T-helper 17 cell (primary cell): ENCODE results near the gene TOX2. TPM values are rescaled to one million over a fixed set of nuclear protein-coding genes. Genes with fewer than 3 reads are reported as not detected.
A peak's percentile ranks its signal among the peaks of the same experiment; 100 is the strongest.

Experiments used
- ATAC-seq: fragments of 150-1000 bp; cut with Tn5 transposase; 2 replicates; pipeline ENCODE4 v1.10.0; 2021; ENCODE audit warnings: mild to moderate bottlenecking, moderate library complexity
- DNase-seq, 3 donors: peaks; one replicate each; pipeline versions ENCODE4 v3.0.0 to v3.0.0-alpha.2; 2020 to 2021
- H3K9me3 ChIP-seq: one replicate; pipeline ENCODE4 v1.7.0; 2013; ENCODE audit warnings: low read length, mild to moderate bottlenecking; ENCODE audit not compliant: control insufficient read depth, poor library complexity, severe bottlenecking
- H3K27ac Mint-ChIP-seq: one replicate; pipeline ENCODE4 v1.8.0; 2022; ENCODE audit warnings: mild to moderate bottlenecking, moderate library complexity, mixed read lengths
- H3K27me3 Mint-ChIP-seq: one replicate; pipeline ENCODE4 v1.8.0; 2022; ENCODE audit warnings: mixed read lengths
- H3K36me3 Mint-ChIP-seq: one replicate; pipeline ENCODE4 v1.8.0; 2022; ENCODE audit warnings: low read depth, mixed read lengths
- H3K4me1 Mint-ChIP-seq: one replicate; pipeline ENCODE4 v1.8.0; 2022; ENCODE audit warnings: mild to moderate bottlenecking, mixed read lengths
- H3K4me3 Mint-ChIP-seq: one replicate; pipeline ENCODE4 v1.8.0; 2022; ENCODE audit warnings: mild to moderate bottlenecking, moderate library complexity, mixed read lengths
- total RNA-seq, 4 donors: library from RNA in 2 of 4; stranded (reverse) in 2 of 4; gene quantifications; one replicate each; pipeline ENCODE4 v1.2.3 and lab custom pipeline; 2022 to 2026

TOX2 gene
- total RNA-seq, 2 donors from 2014 or later = 1.7 to 2.2 TPM

- peaks cover 4% of the 10 kb centered on the region for H3K4me1 Mint-ChIP-seq
- H3K27ac Mint-ChIP-seq = no peak overlapping the region
- DNase-seq (no peak), ATAC-seq (no peak)
- H3K4me3 Mint-ChIP-seq = no peak overlapping the region
- H3K36me3 Mint-ChIP-seq = peaks cover 2% of the 10 kb centered on the region
- peaks cover 17% of the 10 kb centered on the region for H3K27me3 Mint-ChIP-seq
- no peaks in the 10 kb centered on the region for H3K9me3 ChIP-seq
Measured at GRCh38 chr20:44087051-44087856, 172.6 kb downstream of the TOX2 start.

GRCh38 chr20:44087857-44088120 lies 173.1 kb downstream of the TOX2 start:
- Mint-ChIP-seq H3K27me3 (peaks cover 22% of the 10 kb centered on the region), H3K27ac (no peak overlapping the region), H3K4me3 (no peak overlapping the region), H3K36me3 (peaks cover 2% of the 10 kb centered on the region), H3K4me1 (peaks cover 4% of the 10 kb centered on the region)
- no peak for ATAC-seq
- no peaks in the 10 kb centered on the region for H3K9me3 ChIP-seq
- DNase-seq = no peak

GRCh38 chr20:44089987-44090674 lies 175.5 kb downstream of the TOX2 start:
- Mint-ChIP-seq H3K27ac (no peak overlapping the region), H3K4me3 (no peak overlapping the region), H3K4me1 (peaks cover 6% of the 10 kb centered on the region), H3K27me3 (peaks cover 43% of the 10 kb centered on the region), H3K36me3 (peaks cover 2% of the 10 kb centered on the region)
- ATAC-seq (no peak), DNase-seq (no peak)
- no peaks in the 10 kb centered on the region for H3K9me3 ChIP-seq

GRCh38 chr20:44091026-44091425 lies 176.4 kb downstream of the TOX2 start:
- Mint-ChIP-seq H3K27ac (no peak overlapping the region), H3K36me3 (peaks cover 2% of the 10 kb centered on the region), H3K4me1 (peaks cover 6% of the 10 kb centered on the region), H3K27me3 (peaks cover 47% of the 10 kb centered on the region), H3K4me3 (no peak overlapping the region)
- ATAC-seq = no peak
- H3K9me3 ChIP-seq = no peaks in the 10 kb centered on the region
- DNase-seq = no peak

GRCh38 chr20:44092551-44093248 lies 178.0 kb downstream of the TOX2 start:
- peaks cover 50% of the 10 kb centered on the region for H3K27me3 Mint-ChIP-seq
- peaks cover 2% of the 10 kb centered on the region for H3K36me3 Mint-ChIP-seq
- H3K27ac Mint-ChIP-seq = no peak overlapping the region
- DNase-seq (no peak), ATAC-seq (peak; percentile 25)
- H3K4me1 Mint-ChIP-seq = peaks cover 6% of the 10 kb centered on the region
- H3K9me3 ChIP-seq = no peaks in the 10 kb centered on the region
- no peak overlapping the region for H3K4me3 Mint-ChIP-seq

- no peaks in the 10 kb centered on the region for H3K9me3 ChIP-seq
- H3K27ac Mint-ChIP-seq = no peak overlapping the region
- DNase-seq = no peak
- peaks cover 6% of the 10 kb centered on the region for H3K4me1 Mint-ChIP-seq
- no peak for ATAC-seq
- H3K4me3 Mint-ChIP-seq = no peak overlapping the region
- peaks cover 2% of the 10 kb centered on the region for H3K36me3 Mint-ChIP-seq
- peaks cover 55% of the 10 kb centered on the region for H3K27me3 Mint-ChIP-seq
Measured at GRCh38 chr20:44093249-44093582, 178.6 kb downstream of the TOX2 start.

- Mint-ChIP-seq H3K27me3 (peaks cover 77% of the 10 kb centered on the region), H3K4me1 (peaks cover 6% of the 10 kb centered on the region), H3K27ac (no peak overlapping the region), H3K4me3 (no peak overlapping the region), H3K36me3 (peaks cover 4% of the 10 kb centered on the region)
- DNase-seq (no peak), ATAC-seq (no peak)
- no peaks in the 10 kb centered on the region for H3K9me3 ChIP-seq
Measured at GRCh38 chr20:44095831-44096230, 181.2 kb downstream of the TOX2 start.

- H3K9me3 ChIP-seq = no peaks in the 10 kb centered on the region
- no peak for ATAC-seq
- H3K27me3 Mint-ChIP-seq = peaks cover 68% of the 10 kb centered on the region
- H3K4me3 Mint-ChIP-seq = no peak overlapping the region
- H3K36me3 Mint-ChIP-seq = peaks cover 2% of the 10 kb centered on the region
- peaks cover 2% of the 10 kb centered on the region for H3K4me1 Mint-ChIP-seq
- no peak overlapping the region for H3K27ac Mint-ChIP-seq
- DNase-seq = no peak
Measured at GRCh38 chr20:44097521-44098255, 183.0 kb downstream of the TOX2 start.

GRCh38 chr20:44098256-44098630 lies 183.6 kb downstream of the TOX2 start:
- peaks cover 2% of the 10 kb centered on the region for H3K36me3 Mint-ChIP-seq
- H3K4me3 Mint-ChIP-seq = no peak overlapping the region
- H3K4me1 Mint-ChIP-seq = no peaks in the 10 kb centered on the region
- no peak overlapping the region for H3K27ac Mint-ChIP-seq
- peaks cover 64% of the 10 kb centered on the region for H3K27me3 Mint-ChIP-seq
- DNase-seq (no peak), ATAC-seq (no peak)
- no peaks in the 10 kb centered on the region for H3K9me3 ChIP-seq

- peaks cover 2% of the 10 kb centered on the region for H3K36me3 Mint-ChIP-seq
- no peak for ATAC-seq
- H3K4me3 Mint-ChIP-seq = no peak overlapping the region
- no peaks in the 10 kb centered on the region for H3K9me3 ChIP-seq
- H3K27ac Mint-ChIP-seq = no peak overlapping the region
- no peak for DNase-seq
- H3K27me3 Mint-ChIP-seq = peaks cover 64% of the 10 kb centered on the region
- H3K4me1 Mint-ChIP-seq = no peaks in the 10 kb centered on the region
Measured at GRCh38 chr20:44098657-44099056, 184.0 kb downstream of the TOX2 start.

GRCh38 chr20:44099832-44100231 lies 185.2 kb downstream of the TOX2 start:
- peaks cover 66% of the 10 kb centered on the region for H3K27me3 Mint-ChIP-seq
- no peak for DNase-seq

GRCh38 chr20:44102582-44102981 lies 187.9 kb downstream of the TOX2 start:
- no peak for DNase-seq
- no peak for ATAC-seq
- Mint-ChIP-seq H3K4me1 (no peaks in the 10 kb centered on the region), H3K4me3 (no peak overlapping the region), H3K36me3 (peaks cover 2% of the 10 kb centered on the region), H3K27ac (no peak overlapping the region), H3K27me3 (peaks cover 64% of the 10 kb centered on the region)
- H3K9me3 ChIP-seq = peaks cover 2% of the 10 kb centered on the region

More at GRCh38 chr20:44099832-44100231, 185.2 kb downstream of the TOX2 start:
- Mint-ChIP-seq H3K4me1 (no peaks in the 10 kb centered on the region), H3K27ac (no peak overlapping the region), H3K36me3 (peaks cover 2% of the 10 kb centered on the region), H3K4me3 (no peak overlapping the region)
- H3K9me3 ChIP-seq = no peaks in the 10 kb centered on the region
- ATAC-seq = no peak
